ENCODE data around the gene ZNF608.

Gene ZNF608

DNA sequence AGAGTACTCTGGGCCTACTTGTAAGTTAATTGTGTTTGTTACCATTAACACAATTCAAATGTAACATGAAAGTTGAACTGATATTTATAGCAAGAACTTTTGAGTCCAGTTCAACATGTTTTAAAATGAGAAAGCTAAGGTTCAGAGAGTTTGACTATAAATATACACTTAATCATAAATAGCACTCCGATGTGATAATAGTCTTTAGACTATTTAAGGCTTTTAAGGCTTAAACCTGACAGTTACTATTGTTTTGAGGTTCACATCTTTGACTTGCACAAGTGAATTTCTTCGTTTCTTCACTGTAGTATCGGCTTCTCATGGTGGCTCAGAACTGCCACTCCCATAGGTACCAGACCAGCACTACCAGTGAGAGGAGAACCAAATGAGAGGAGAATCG lies 42.4 kb downstream of the ZNF608 start:
- TF ChIP-seq TOX (CRISPR knock-in tag; IDR thresholded peaks at IDR 0.05; ENCODE audit: borderline replicate concordance) (no peak), CREB5 (CRISPR knock-in tag; IDR thresholded peaks at IDR 0.05; ENCODE audit: low read depth) (no peak), ZFP3 (CRISPR knock-in tag; IDR thresholded peaks at IDR 0.05) (no peak), ZC3H10 (CRISPR knock-in tag; IDR thresholded peaks at IDR 0.05) (no peak), SNAI2 (CRISPR knock-in tag; IDR thresholded peaks at IDR 0.05) (no peak), ESRRG (CRISPR knock-in tag; IDR thresholded peaks at IDR 0.05) (no peak), TCF4 (CRISPR knock-in tag; IDR thresholded peaks at IDR 0.05; ENCODE audit: borderline replicate concordance) (no peak), GLIS3 (CRISPR knock-in tag; IDR thresholded peaks at IDR 0.05) (no peak), CSDC2 (CRISPR knock-in tag; IDR thresholded peaks at IDR 0.05) (no peak), PPARA (CRISPR knock-in tag; IDR thresholded peaks at IDR 0.05; ENCODE audit: borderline replicate concordance) (no peak), OSR1 (CRISPR knock-in tag; IDR thresholded peaks at IDR 0.05) (no peak), ARNTL (CRISPR knock-in tag; IDR thresholded peaks at IDR 0.05; ENCODE audit: borderline replicate concordance, low read depth) (no peak), BACH2 (CRISPR knock-in tag; IDR thresholded peaks at IDR 0.05; ENCODE audit: borderline replicate concordance) (no peak), RARB (CRISPR knock-in tag; IDR thresholded peaks at IDR 0.05) (no peak), ZNF70 (CRISPR knock-in tag; IDR thresholded peaks at IDR 0.05) (no peak)
- TF ChIP-seq, protein P1, sequence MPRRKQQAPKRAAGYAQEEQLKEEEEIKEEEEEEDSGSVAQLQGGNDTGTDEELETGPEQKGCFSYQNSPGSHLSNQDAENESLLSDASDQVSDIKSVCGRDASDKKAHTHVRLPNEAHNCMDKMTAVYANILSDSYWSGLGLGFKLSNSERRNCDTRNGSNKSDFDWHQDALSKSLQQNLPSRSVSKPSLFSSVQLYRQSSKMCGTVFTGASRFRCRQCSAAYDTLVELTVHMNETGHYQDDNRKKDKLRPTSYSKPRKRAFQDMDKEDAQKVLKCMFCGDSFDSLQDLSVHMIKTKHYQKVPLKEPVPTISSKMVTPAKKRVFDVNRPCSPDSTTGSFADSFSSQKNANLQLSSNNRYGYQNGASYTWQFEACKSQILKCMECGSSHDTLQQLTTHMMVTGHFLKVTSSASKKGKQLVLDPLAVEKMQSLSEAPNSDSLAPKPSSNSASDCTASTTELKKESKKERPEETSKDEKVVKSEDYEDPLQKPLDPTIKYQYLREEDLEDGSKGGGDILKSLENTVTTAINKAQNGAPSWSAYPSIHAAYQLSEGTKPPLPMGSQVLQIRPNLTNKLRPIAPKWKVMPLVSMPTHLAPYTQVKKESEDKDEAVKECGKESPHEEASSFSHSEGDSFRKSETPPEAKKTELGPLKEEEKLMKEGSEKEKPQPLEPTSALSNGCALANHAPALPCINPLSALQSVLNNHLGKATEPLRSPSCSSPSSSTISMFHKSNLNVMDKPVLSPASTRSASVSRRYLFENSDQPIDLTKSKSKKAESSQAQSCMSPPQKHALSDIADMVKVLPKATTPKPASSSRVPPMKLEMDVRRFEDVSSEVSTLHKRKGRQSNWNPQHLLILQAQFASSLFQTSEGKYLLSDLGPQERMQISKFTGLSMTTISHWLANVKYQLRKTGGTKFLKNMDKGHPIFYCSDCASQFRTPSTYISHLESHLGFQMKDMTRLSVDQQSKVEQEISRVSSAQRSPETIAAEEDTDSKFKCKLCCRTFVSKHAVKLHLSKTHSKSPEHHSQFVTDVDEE (CRISPR knock-in tag; IDR thresholded peaks at IDR 0.05), result no peak
- TF ChIP-seq, protein P2, sequence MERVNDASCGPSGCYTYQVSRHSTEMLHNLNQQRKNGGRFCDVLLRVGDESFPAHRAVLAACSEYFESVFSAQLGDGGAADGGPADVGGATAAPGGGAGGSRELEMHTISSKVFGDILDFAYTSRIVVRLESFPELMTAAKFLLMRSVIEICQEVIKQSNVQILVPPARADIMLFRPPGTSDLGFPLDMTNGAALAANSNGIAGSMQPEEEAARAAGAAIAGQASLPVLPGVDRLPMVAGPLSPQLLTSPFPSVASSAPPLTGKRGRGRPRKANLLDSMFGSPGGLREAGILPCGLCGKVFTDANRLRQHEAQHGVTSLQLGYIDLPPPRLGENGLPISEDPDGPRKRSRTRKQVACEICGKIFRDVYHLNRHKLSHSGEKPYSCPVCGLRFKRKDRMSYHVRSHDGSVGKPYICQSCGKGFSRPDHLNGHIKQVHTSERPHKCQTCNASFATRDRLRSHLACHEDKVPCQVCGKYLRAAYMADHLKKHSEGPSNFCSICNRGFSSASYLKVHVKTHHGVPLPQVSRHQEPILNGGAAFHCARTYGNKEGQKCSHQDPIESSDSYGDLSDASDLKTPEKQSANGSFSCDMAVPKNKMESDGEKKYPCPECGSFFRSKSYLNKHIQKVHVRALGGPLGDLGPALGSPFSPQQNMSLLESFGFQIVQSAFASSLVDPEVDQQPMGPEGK (CRISPR knock-in tag; IDR thresholded peaks at IDR 0.05; ENCODE audit: borderline replicate concordance), result no peak
- TF ChIP-seq, protein P3, sequence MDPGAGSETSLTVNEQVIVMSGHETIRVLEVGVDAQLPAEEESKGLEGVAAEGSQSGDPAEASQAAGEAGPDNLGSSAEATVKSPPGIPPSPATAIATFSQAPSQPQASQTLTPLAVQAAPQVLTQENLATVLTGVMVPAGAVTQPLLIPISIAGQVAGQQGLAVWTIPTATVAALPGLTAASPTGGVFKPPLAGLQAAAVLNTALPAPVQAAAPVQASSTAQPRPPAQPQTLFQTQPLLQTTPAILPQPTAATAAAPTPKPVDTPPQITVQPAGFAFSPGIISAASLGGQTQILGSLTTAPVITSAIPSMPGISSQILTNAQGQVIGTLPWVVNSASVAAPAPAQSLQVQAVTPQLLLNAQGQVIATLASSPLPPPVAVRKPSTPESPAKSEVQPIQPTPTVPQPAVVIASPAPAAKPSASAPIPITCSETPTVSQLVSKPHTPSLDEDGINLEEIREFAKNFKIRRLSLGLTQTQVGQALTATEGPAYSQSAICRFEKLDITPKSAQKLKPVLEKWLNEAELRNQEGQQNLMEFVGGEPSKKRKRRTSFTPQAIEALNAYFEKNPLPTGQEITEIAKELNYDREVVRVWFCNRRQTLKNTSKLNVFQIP (CRISPR knock-in tag; IDR thresholded peaks at IDR 0.05; ENCODE audit: borderline replicate concordance, low read depth), result no peak
- ATAC-seq, result no peak

DNA sequence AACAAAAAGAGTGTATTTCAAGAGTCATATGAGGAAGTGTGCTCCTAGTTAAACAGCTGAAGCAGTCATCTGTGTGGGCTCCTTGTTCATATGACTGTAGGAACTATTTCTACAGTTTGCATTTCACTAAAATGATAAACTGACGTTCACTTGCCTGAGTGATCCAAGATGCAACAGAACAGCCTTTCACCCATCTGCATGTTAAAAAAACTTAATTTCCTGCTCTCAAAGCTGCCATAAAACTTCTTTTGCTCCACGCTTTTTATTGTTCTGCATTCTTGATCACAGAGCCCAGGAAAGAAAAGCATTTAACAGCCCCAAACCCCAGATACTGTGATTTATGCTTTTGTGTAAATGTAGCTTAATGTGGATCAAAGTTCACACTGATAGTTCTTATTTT lies 43.9 kb downstream of the ZNF608 start:
- TF ChIP-seq CREB5 (CRISPR knock-in tag; IDR thresholded peaks at IDR 0.05; ENCODE audit: low read depth), result no peak
- no peak for TF ChIP-seq ZFP30 (CRISPR knock-in tag; IDR thresholded peaks at IDR 0.05)
- no peak for TF ChIP-seq RARB (CRISPR knock-in tag; IDR thresholded peaks at IDR 0.05)
- TF ChIP-seq GLIS3 (CRISPR knock-in tag; IDR thresholded peaks at IDR 0.05), result no peak
- TF ChIP-seq, protein P3 (CRISPR knock-in tag; IDR thresholded peaks at IDR 0.05; ENCODE audit: borderline replicate concordance, low read depth), result no peak
- TF ChIP-seq ZNF8 (CRISPR knock-in tag; IDR thresholded peaks at IDR 0.05), result no peak
- no peak for TF ChIP-seq ZNF565 (CRISPR knock-in tag; conservative IDR thresholded peaks at IDR 0.05; ENCODE audit: low read depth)
- TF ChIP-seq, protein P2 (CRISPR knock-in tag; IDR thresholded peaks at IDR 0.05; ENCODE audit: borderline replicate concordance), result no peak
- TF ChIP-seq BACH2 (CRISPR knock-in tag; IDR thresholded peaks at IDR 0.05; ENCODE audit: borderline replicate concordance), result no peak
- TF ChIP-seq ESRRG (CRISPR knock-in tag; IDR thresholded peaks at IDR 0.05), result no peak
- no peak for TF ChIP-seq ISL1 (CRISPR knock-in tag; IDR thresholded peaks at IDR 0.05)
- no peak for TF ChIP-seq PPARA (CRISPR knock-in tag; IDR thresholded peaks at IDR 0.05; ENCODE audit: borderline replicate concordance)
- no peak for TF ChIP-seq OSR1 (CRISPR knock-in tag; IDR thresholded peaks at IDR 0.05)
- TF ChIP-seq CSDC2 (CRISPR knock-in tag; IDR thresholded peaks at IDR 0.05), result no peak
- no peak for TF ChIP-seq ARNTL (CRISPR knock-in tag; IDR thresholded peaks at IDR 0.05; ENCODE audit: borderline replicate concordance, low read depth)
- no peak for TF ChIP-seq ZNF70 (CRISPR knock-in tag; IDR thresholded peaks at IDR 0.05)
- TF ChIP-seq ZFP3 (CRISPR knock-in tag; IDR thresholded peaks at IDR 0.05), result no peak
- TF ChIP-seq ZC3H10 (CRISPR knock-in tag; IDR thresholded peaks at IDR 0.05), result no peak
- TF ChIP-seq SNAI2 (CRISPR knock-in tag; IDR thresholded peaks at IDR 0.05), result no peak
- no peak for ATAC-seq

All from SK-N-SH treated with all-trans-retinoic acid at 6 μM for 48 hours (cell line).